Endothelial cell (in vitro differentiated cells): ENCODE results near the gene ADORA2A. TPM values are rescaled to one million over a fixed set of nuclear protein-coding genes. Genes with fewer than 3 reads are reported as not detected.

Source experiments
- DNase-seq: peaks from one replicate; pipeline ENCODE4 v3.0.0; 2021; ENCODE audit warnings: low spot score
- H3K27ac Mint-ChIP-seq: one replicate; pipeline ENCODE4 v1.8.0; 2021; ENCODE audit warnings: mixed read lengths, inconsistent platforms; ENCODE audit not compliant: unreplicated experiment
- H3K27me3 Mint-ChIP-seq: one replicate; pipeline ENCODE4 v1.8.0; 2021; ENCODE audit warnings: mild to moderate bottlenecking, moderate library complexity, mixed read lengths, inconsistent platforms; ENCODE audit not compliant: unreplicated experiment
- H3K36me3 Mint-ChIP-seq: one replicate; pipeline ENCODE4 v1.8.0; 2021; ENCODE audit warnings: mild to moderate bottlenecking, low read depth, mixed read lengths, inconsistent platforms; ENCODE audit not compliant: unreplicated experiment
- H3K4me1 Mint-ChIP-seq: one replicate; pipeline ENCODE4 v1.8.0; 2021; ENCODE audit warnings: mild to moderate bottlenecking, mixed read lengths, inconsistent platforms; ENCODE audit not compliant: unreplicated experiment
- H3K4me3 Mint-ChIP-seq: one replicate; pipeline ENCODE4 v1.8.0; 2021; ENCODE audit warnings: mild to moderate bottlenecking, mixed read lengths, inconsistent platforms; ENCODE audit not compliant: unreplicated experiment
- H3K9me3 Mint-ChIP-seq: one replicate; pipeline ENCODE4 v1.8.0; 2021; ENCODE audit warnings: mixed read lengths, inconsistent platforms; ENCODE audit not compliant: unreplicated experiment
- total RNA-seq: library from RNA; stranded (reverse); fragmentation: NEBNext Ultra II Directional; extraction: Animal tissue kit (Norgen Biotek cat#: 25700); gene quantifications from one replicate; pipeline ENCODE4 v1.2.1, GENCODE V29; 2021; ENCODE audit not compliant: unreplicated experiment
- TF ChIP-seq, protein P1 (sequence below): fragments of 200-600 bp; sonication (generic); IDR thresholded peaks from one replicate; pipeline ENCODE4 v1.5.0; 2021; ENCODE audit warnings: antibody characterized with exemption; ENCODE audit not compliant: unreplicated experiment

ADORA2A gene
- total RNA-seq, 1 donor from 2014 or later = 18.5 TPM

DNA sequence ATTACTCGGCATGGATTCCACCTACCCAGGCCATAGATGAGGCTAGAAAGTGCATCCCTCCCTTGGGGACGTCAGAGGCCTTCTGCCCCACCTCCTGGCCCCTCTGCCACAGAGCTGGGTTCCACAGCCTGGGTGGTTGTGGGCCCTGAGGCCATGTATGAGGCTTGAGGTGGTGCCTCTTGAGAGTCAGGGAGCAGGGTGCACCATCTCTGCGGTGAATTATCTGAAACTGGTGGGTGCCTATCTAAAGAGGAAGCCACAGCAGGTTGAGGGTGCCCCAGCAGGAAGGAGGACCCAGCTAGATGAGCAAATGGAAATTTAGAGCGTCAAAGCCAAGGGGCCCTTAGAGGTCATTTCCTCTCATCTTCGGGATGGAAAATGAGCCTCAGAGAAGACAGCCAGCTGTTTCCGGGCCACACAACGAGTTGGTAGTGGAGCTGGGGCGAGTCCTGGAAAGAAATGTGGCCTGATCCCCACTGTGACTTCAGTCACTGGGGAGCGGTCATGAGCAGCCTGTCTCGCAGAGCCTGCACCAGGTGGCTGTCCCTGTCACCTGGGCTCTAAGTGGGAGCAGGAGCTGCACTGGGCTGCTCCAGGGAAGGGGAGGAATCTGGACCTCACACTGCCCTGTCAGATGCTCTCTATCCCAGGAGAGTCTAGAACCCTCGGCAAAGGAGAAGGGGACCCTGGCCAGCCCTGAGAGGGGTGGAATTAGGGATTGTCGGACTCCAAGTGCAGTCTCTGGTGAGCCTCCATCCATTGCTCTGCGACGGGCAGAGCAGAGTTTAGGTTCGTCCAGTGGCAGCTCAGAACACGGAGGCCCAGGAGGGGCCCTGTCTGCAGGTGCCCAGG, 7.3 kb downstream of the ADORA2A start:
- TF ChIP-seq, protein P1, sequence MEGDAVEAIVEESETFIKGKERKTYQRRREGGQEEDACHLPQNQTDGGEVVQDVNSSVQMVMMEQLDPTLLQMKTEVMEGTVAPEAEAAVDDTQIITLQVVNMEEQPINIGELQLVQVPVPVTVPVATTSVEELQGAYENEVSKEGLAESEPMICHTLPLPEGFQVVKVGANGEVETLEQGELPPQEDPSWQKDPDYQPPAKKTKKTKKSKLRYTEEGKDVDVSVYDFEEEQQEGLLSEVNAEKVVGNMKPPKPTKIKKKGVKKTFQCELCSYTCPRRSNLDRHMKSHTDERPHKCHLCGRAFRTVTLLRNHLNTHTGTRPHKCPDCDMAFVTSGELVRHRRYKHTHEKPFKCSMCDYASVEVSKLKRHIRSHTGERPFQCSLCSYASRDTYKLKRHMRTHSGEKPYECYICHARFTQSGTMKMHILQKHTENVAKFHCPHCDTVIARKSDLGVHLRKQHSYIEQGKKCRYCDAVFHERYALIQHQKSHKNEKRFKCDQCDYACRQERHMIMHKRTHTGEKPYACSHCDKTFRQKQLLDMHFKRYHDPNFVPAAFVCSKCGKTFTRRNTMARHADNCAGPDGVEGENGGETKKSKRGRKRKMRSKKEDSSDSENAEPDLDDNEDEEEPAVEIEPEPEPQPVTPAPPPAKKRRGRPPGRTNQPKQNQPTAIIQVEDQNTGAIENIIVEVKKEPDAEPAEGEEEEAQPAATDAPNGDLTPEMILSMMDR = no peak
- no peaks in the 10 kb centered on the region for H3K36me3 Mint-ChIP-seq
- H3K27me3 Mint-ChIP-seq = peaks cover 9% of the 10 kb centered on the region
- no peak for DNase-seq
- no peaks in the 10 kb centered on the region for H3K9me3 Mint-ChIP-seq
- no peak overlapping the region for H3K27ac Mint-ChIP-seq
- no peak overlapping the region for H3K4me3 Mint-ChIP-seq
- H3K4me1 Mint-ChIP-seq = peaks cover 6% of the 10 kb centered on the region

DNA sequence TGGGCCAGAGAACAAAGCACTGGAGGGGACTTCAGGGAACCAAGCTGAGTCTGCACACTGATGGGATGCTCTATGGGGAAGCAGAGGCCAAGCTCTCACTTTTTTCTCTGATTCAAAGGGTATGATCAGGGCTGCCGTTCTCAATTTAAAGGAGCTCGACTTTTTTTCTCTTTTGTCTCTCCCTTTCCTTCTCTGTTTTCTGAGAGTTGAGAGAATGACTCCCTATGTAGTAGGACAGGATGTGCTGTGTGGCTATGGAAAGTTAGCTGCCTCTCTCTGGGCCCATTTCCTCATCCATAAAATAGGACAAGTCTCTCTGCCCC, 7.9 kb downstream of the ADORA2A start:
- Mint-ChIP-seq H3K27ac (no peak overlapping the region), H3K36me3 (no peaks in the 10 kb centered on the region), H3K4me3 (no peak overlapping the region), H3K4me1 (peaks cover 6% of the 10 kb centered on the region), H3K27me3 (peaks cover 9% of the 10 kb centered on the region), H3K9me3 (no peaks in the 10 kb centered on the region)
- TF ChIP-seq, protein P1 = no peak
- no peak for DNase-seq

DNA sequence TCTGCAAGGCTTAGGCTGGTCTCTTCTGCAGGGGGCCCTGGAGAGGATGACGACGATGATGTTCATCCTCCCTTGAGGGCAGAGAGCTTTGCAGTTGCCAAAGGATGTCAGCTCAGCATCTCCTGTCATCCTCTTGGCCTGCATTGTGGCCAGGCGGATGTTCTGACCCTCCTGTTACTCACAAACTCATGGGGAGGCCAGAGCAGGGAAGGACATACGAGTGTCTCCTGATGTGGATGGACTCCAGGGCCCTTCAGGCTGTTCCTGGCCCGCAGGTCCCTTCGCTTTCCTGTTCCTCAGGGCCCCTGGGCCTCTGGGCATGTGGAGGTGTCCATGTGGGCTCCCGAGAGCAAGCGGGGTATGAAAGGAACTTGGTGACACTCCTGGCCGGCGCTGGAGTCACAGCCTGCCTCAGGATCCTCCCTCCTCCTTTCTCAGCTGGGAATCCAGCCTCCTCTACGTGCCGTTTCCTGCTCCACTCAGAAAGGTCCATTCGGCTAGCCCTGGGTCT, 8.5 kb downstream of the ADORA2A start:
- TF ChIP-seq, protein P1 = no peak
- Mint-ChIP-seq H3K4me1 (peaks cover 9% of the 10 kb centered on the region), H3K27me3 (peaks cover 9% of the 10 kb centered on the region), H3K27ac (no peak overlapping the region), H3K36me3 (no peaks in the 10 kb centered on the region), H3K4me3 (no peak overlapping the region), H3K9me3 (no peaks in the 10 kb centered on the region)
- DNase-seq = no peak

DNA sequence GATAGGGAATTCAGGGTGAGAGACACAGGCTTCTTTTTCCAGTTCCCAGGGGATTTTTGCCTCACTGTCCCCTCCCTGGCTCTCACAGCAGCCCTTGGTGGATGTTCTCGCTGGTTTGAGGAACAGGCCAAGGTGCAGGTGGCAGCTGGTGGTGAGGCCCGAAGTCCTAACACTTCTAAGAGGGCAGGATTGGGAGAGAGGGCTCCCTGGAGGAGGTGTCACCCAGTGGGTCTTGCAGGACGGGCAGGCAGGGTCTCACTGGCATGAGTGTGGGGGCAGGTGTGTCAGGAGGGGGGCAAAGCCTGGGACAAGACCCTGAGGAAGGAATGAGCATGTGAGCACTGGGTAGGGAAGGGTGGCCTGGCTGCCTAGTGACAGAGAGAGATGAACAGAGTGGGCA, 9.2 kb downstream of the ADORA2A start:
- Mint-ChIP-seq H3K4me3 (no peak overlapping the region), H3K9me3 (no peaks in the 10 kb centered on the region), H3K36me3 (no peaks in the 10 kb centered on the region), H3K4me1 (peaks cover 10% of the 10 kb centered on the region), H3K27me3 (peaks cover 4% of the 10 kb centered on the region), H3K27ac (no peak overlapping the region)
- TF ChIP-seq, protein P1 = no peak
- no peak for DNase-seq

DNA sequence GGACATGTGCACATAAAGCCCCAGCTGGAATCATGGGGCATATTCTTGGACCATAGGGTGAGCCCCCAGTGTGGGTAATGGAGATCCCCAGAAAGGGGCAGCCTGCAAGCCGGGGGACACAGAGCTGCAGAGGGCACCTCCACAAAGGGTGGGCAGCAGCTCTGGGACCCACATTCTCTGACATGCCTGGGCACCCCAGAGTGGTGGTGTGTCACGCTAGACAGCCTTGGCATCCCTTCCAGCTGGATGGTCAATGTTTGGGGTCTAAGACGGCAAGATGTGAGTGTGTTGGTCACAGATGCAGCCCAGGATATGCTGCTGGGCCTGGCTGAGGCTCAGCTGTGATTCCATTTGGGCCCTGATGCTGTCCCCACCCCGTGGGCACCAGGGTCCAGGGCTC, 9.7 kb downstream of the ADORA2A start:
- H3K27ac Mint-ChIP-seq = no peak overlapping the region
- no peak for DNase-seq
- H3K27me3 Mint-ChIP-seq = peaks cover 3% of the 10 kb centered on the region
- H3K36me3 Mint-ChIP-seq = no peaks in the 10 kb centered on the region
- H3K9me3 Mint-ChIP-seq = no peaks in the 10 kb centered on the region
- H3K4me1 Mint-ChIP-seq = peaks cover 10% of the 10 kb centered on the region
- TF ChIP-seq, protein P1 = no peak
- no peak overlapping the region for H3K4me3 Mint-ChIP-seq
